GM18507 (cell line): Measurements from ENCODE around the gene RFX4.
A peak's percentile ranks its signal among the peaks of the same experiment; 100 is the strongest.

Experiments
- DNase-seq: peaks from one replicate; pipeline ENCODE4 v3.0.0; 2011; ENCODE audit warnings: low read depth; ENCODE audit not compliant: insufficient read length; ENCODE audit errors: extremely low spot score
- FAIRE-seq: peaks from 2 replicates; lab custom pipeline; 2011; peaks lifted over from hg19 to GRCh38; lab: Jason Lieb, UNC

RFX4 gene

DNA sequence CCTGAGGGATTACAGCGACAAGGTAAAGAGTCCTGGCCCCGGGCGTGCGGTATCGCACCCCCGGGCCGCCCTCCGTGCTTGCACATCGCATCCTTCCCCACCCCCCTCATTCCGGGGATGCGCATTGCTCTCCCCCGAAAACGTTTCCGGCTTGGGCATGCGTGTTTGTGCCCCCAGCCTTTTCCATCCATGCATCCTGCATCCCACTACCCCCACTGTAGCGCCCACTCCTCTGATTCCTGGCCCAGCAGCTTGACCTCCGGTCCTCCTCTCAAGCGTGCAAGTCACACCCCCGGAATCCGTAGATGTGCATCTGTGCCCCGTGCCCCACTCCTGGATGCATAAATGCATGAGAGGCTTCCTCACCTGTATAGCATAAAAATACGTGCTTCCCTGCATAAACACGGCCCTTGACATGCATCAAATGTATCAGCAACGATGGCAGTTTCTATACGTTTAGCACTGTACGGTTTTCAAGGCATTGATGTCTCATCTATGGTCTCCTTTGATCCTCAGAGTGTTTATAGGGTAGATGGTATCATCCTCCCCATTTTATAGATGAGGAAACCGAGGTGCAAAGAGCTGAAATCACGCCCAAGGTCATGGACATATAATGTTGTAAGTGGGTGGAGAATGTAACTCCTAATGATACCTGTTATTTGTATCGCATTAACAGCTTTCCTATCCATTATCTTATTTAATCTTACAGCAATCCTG lies 192.2 kb downstream of the RFX4 start:
- no peak for DNase-seq
- FAIRE-seq = no peak

DNA sequence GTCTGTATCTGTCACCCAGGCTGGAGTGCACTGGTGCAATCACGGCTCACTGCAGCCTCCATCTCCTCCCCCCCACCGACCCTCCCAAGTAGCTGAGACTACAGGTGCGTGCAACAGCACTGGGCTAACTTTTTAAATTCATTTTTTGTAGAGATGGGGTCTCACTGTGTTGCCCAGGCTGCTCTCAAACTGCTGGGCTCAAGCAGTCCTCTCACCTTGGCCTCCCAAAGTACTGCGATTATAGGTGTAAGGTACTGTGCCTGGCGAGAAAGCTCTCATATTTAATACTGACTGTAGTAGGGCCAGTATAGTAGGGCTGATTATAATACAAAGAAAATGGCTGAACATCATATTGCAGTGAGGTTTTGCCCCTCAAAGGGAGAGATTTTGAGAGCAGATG lies 194.1 kb downstream of the RFX4 start:
- FAIRE-seq (no peak), DNase-seq (no peak)

DNA sequence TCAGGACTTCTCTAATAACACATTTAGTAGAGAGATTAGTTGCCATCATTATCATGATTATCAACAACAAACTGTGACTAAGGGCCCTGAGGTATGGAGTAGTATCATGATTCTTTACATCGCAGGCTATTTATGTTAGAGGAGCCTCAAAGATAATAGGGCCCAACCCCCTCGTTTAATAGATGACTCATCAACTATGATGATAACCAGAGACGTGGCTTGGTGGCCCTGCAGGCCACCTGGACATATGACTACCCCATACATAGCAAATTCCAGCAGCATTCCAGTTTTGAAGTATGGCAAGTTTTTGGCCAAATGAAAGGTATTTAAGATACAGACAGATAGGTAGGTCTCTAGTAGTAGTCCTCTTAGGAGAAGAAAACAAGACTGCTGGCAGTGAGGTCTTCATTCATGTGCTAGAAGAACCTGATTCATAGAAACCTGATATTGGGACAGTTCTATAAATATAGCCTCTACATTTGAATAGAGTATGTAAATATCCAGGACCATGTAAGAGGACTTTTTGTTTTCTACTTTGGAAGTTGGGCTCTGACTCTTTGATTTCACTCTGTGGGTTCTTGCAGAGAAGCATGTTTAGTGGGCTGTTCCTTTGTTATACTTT lies 197.3 kb downstream of the RFX4 start:
- FAIRE-seq (no peak), DNase-seq (no peak)

DNA sequence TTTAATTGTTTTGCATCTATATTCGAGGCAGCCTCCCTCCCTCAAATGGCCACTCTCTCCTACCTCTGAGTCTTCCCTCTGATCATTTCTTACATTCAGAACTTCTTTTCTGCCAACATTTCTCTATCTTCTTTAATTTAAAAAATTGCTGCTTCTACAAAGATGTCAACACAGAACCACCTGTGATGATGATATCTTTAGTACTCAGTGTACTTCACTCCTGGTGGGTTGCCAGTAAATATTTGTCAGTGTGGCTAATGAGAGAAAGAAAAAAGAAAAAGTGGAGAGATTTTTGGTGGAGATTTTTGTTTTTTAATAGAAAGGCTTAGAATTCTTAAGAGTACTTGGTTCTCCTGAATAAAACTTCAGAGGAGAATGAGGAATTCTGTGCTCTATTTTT lies 199.8 kb downstream of the RFX4 start:
- DNase-seq = no peak
- FAIRE-seq = no peak

DNA sequence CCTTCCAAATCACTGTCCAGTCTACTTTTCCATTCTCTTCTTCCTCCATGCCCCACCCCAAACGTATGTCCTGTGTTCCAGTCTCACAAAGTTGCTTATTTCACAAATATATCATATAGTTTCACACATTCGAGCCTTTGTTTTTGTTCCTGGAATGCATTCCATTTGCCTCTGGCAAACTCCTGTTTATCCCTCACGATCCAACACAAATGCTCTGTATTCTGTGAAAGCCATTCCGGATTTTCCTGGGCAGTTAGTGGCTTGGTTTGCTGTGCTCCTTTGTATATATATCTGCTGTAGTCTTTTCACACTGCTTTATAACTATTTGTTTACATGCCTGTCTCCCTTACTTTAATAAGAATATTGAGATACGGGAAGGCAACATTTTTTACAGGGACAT lies 200.7 kb downstream of the RFX4 start:
- no peak for FAIRE-seq
- no peak for DNase-seq

DNA sequence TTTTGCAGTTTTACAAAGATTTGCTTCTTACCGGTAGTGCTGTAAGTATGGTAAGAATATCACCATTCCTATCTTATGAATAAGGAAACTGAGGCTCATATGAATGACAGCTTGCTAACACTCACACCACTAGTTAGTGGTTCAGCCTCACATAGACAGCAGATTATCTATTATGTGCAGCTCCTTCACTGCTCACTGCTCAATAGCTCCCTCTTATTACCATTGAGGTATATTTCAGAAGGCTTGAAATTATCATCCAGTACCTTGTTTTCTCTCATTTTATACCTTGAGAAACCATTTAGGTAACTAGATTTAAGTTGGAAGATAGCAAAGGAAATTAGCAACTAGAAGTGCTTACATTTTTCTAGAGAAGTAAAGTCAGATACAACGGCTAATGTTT lies 207.2 kb downstream of the RFX4 start:
- DNase-seq = no peak
- no peak for FAIRE-seq

DNA sequence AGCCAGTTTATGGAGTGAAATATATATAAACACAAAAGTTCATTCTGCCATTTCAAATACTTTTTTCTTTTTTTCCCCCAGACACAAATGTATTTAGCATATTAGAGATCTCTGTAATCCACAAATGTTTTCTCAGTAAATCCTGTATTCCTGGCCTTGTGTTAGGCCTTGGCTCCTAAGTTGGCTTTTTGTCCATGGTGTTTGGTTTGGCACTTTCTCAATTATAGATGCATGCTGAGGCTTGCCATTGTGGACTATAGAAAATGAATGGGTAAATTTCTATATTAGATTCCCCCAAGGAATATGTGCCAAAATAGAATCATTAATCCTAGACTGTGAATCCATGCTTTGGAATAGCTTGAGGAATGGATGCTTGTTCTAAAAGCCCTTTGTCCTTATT lies 208.7 kb downstream of the RFX4 start:
- FAIRE-seq = no peak
- no peak for DNase-seq

DNA sequence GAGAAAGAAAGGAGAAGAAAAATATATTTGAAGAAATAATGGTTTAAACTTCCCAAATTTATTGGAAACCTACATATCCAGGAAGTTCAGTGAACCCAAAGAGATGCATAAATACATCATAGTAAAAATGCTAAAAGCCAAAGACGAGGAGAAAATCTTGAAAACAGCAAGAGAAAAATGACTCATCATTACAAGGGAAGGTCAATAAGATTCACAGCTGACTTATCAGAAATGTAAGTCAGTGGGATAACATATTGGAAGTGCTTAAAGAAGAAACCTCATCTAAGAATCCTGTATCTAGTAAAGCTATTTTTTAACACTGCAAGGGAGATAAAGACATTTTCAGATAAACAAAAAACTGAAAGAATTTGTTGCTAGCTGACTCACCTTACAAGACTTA lies 211.6 kb downstream of the RFX4 start:
- no peak for FAIRE-seq
- no peak for DNase-seq

DNA sequence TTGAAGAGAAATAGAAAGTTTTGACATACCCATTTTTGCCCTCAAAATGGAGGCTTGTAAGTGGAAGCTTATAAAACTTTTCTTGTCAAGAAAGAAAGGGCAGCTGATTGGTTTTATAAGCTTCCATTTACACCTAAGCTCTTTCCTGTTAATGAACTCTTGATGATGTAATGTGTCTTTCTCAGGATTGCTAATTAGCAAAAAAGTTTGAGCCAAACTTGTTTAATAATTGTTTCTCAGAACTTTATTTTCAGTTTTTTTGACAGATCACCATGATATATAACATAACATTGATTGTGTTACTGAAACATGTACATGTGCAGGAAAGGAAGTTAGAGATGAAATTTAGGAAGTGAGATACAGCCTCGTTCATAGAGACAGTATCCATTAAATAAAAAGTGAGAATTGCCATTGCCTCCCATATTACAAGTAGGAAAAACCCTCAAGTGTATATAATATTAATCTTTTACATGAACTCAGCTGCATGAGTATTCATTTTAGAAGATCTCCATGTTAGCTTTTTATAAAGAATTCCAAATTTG lies 218.4 kb downstream of the RFX4 start:
- DNase-seq (no peak), FAIRE-seq (peak; percentile 31)

DNA sequence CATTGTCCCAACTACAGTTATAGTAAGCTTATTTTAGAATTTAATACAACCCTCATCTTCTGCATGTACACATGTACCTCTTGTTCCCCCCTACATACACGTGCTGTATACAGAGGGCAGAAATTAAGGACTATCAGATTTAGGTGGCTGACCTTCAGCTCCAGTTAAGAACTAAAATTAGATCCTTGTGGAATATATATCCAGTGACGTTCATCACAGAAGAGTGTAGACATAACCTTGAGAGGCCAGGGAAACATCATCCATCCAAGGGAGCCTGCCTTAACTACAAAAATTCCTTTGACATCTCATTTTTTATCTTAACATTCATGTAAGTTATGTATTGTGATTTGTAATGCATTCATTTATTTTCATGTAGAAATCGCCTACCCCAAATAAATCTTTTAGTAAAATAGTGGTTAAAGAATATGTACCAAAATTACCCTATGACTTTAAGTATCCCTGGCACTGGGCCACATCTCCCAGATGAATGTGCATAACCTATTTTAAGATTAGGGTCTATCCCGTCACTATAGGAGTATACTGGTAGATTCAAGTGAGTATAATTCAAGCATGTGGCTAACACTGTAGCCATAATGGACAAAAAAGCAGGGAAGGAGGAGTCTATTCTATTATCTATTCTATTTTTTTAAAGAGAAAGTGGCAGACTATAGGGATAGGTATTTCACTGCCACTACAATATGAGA lies 219.2 kb downstream of the RFX4 start:
- no peak for DNase-seq
- FAIRE-seq = no peak

DNA sequence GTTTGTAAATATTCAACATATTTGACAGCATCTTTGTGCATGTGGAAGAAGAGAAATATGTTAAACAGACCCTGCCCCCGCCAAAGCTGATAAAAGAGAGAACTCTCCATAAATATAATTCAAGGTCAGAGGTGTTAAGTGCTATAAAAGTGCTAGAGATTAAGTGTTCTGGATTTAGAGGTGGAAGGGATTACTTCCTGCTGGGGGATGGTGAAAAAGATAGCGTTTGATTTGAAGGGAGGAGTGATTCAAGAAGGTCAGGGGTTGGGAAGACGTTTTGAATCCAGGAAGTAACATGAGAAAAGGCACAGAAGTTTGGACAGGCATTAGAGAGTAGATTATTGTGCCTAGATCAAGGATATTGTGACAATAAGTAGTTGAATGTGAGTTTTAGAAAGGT lies 221.9 kb downstream of the RFX4 start:
- FAIRE-seq (no peak), DNase-seq (no peak)
